ENCODE data around the gene PKN1. TPM values are rescaled to one million over a fixed set of nuclear protein-coding genes. Genes with fewer than 3 reads are reported as not detected.

Gene PKN1
- total RNA-seq, 1 donor from 2014 or later = 207 TPM

DNA sequence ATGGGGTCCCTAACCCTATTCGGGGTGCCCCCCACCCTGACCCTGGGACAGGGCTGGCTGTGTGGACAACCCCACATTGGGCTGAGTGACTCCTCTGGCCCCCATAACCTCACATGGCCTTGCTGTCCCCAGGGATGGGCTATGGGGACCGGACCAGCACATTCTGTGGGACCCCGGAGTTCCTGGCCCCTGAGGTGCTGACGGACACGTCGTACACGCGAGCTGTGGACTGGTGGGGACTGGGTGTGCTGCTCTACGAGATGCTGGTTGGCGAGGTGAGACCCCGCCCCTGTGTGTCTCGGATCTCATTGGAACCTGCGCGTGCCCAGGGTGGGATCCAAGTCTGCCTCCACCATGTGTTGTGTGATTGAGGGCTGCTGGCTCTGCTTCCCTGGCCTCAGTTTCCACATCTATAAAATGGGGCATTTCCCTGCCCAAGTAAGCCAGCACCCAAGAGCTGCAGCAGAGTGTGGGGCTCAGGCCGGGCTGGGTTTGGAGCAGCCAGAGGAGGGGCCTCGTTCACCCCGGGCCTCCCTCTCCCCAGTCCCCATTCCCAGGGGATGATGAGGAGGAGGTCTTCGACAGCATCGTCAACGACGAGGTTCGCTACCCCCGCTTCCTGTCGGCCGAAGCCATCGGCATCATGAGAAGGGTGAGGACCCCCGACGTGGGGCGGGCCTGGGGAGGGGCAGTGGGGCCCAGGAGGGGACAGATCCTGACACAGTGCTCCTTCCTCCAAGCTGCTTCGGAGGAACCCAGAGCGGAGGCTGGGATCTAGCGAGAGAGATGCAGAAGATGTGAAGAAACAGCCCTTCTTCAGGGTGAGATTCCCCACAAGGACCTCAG is 37.1 kb downstream of the PKN1 start:
- H3K4me3 Mint-ChIP-seq (ENCODE audit: unreplicated experiment) = no peak overlapping the region
- H3K4me1 Mint-ChIP-seq (ENCODE audit: unreplicated experiment) = peaks cover 4% of the 10 kb centered on the region
- TF ChIP-seq, protein P1, sequence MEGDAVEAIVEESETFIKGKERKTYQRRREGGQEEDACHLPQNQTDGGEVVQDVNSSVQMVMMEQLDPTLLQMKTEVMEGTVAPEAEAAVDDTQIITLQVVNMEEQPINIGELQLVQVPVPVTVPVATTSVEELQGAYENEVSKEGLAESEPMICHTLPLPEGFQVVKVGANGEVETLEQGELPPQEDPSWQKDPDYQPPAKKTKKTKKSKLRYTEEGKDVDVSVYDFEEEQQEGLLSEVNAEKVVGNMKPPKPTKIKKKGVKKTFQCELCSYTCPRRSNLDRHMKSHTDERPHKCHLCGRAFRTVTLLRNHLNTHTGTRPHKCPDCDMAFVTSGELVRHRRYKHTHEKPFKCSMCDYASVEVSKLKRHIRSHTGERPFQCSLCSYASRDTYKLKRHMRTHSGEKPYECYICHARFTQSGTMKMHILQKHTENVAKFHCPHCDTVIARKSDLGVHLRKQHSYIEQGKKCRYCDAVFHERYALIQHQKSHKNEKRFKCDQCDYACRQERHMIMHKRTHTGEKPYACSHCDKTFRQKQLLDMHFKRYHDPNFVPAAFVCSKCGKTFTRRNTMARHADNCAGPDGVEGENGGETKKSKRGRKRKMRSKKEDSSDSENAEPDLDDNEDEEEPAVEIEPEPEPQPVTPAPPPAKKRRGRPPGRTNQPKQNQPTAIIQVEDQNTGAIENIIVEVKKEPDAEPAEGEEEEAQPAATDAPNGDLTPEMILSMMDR (IDR thresholded peaks at IDR 0.05; ENCODE audit: unreplicated experiment) = no peak
- peaks cover 23% of the 10 kb centered on the region for H3K27me3 Mint-ChIP-seq (ENCODE audit: unreplicated experiment)
- no peak for DNase-seq (ENCODE audit: low spot score)
- H3K27ac Mint-ChIP-seq (ENCODE audit: unreplicated experiment) = no peak overlapping the region
- no peaks in the 10 kb centered on the region for H3K9me3 Mint-ChIP-seq (ENCODE audit: unreplicated experiment)
- peaks cover 8% of the 10 kb centered on the region for H3K36me3 Mint-ChIP-seq (ENCODE audit: low read depth, unreplicated experiment)

DNA sequence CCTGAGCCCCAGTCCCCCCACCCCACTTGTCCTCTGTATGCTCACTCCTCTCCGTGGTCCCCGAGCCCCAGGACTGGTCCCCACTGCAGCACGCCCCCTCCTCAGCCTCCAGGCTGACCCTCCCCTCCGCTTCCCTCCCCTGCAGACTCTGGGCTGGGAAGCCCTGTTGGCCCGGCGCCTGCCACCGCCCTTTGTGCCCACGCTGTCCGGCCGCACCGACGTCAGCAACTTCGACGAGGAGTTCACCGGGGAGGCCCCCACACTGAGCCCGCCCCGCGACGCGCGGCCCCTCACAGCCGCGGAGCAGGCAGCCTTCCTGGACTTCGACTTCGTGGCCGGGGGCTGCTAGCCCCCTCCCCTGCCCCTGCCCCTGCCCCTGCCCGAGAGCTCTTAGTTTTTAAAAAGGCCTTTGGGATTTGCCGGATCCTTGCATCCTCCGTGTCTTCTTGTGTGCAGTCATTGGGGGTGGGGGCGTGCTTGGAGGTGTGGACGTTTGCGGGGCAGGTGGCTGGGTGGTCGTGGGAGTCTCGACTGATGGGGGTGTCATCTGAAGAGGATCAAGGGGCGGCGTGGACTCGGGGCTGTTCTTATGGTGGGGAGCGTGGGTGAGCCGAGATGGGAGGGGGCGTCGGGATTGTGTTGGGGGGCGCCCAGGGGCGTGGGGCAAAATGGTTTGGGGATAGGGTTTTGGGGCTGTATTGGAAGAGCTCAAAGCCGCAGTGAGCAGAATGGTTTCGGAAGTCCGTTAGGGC is 38.5 kb downstream of the PKN1 start:
- peaks cover 15% of the 10 kb centered on the region for H3K36me3 Mint-ChIP-seq (ENCODE audit: low read depth, unreplicated experiment)
- H3K27ac Mint-ChIP-seq (ENCODE audit: unreplicated experiment) = no peak overlapping the region
- H3K4me3 Mint-ChIP-seq (ENCODE audit: unreplicated experiment) = peak overlapping the region; percentile 47

GRCh38 chr19:14472202-14472938 is 39.3 kb downstream of the PKN1 start:
- Mint-ChIP-seq H3K9me3 (ENCODE audit: unreplicated experiment) (no peaks in the 10 kb centered on the region), H3K27ac (ENCODE audit: unreplicated experiment) (no peak overlapping the region), H3K27me3 (ENCODE audit: unreplicated experiment) (peaks cover 33% of the 10 kb centered on the region), H3K4me3 (ENCODE audit: unreplicated experiment) (no peak overlapping the region), H3K4me1 (ENCODE audit: unreplicated experiment) (peaks cover 13% of the 10 kb centered on the region), H3K36me3 (ENCODE audit: low read depth, unreplicated experiment) (peaks cover 17% of the 10 kb centered on the region)
- TF ChIP-seq, protein P1 (IDR thresholded peaks at IDR 0.05; ENCODE audit: unreplicated experiment) = peak; percentile 98
- DNase-seq (ENCODE audit: low spot score) = peak; percentile 87

More for the DNA sequence above, 38.5 kb downstream of the PKN1 start:
- Mint-ChIP-seq H3K9me3 (ENCODE audit: unreplicated experiment) (no peaks in the 10 kb centered on the region), H3K4me1 (ENCODE audit: unreplicated experiment) (peaks cover 12% of the 10 kb centered on the region), H3K27me3 (ENCODE audit: unreplicated experiment) (peaks cover 32% of the 10 kb centered on the region)
- DNase-seq (ENCODE audit: low spot score) = no peak
- TF ChIP-seq, protein P1 (IDR thresholded peaks at IDR 0.05; ENCODE audit: unreplicated experiment) = no peak

- H3K9me3 Mint-ChIP-seq (ENCODE audit: unreplicated experiment) = no peaks in the 10 kb centered on the region
- H3K4me1 Mint-ChIP-seq (ENCODE audit: unreplicated experiment) = peaks cover 13% of the 10 kb centered on the region
- H3K27me3 Mint-ChIP-seq (ENCODE audit: unreplicated experiment) = peaks cover 33% of the 10 kb centered on the region
- TF ChIP-seq, protein P1 (IDR thresholded peaks at IDR 0.05; ENCODE audit: unreplicated experiment) = no peak
- DNase-seq (ENCODE audit: low spot score) = no peak
- H3K27ac Mint-ChIP-seq (ENCODE audit: unreplicated experiment) = no peak overlapping the region
- peaks cover 17% of the 10 kb centered on the region for H3K36me3 Mint-ChIP-seq (ENCODE audit: low read depth, unreplicated experiment)
- H3K4me3 Mint-ChIP-seq (ENCODE audit: unreplicated experiment) = no peak overlapping the region
These were observed 40.2 kb downstream of the PKN1 start for GRCh38 chr19:14473073-14473977.

Measured in endothelial cell (in vitro differentiated cells).